WTC11 (cell line): Measurements from ENCODE around the gene MACF1.

Experiments used
- CBFB ChIP-seq: sonication (generic); formaldehyde crosslinking; IDR thresholded peaks from 2 replicates; pipeline ENCODE4 v1.8.1; 2022; ENCODE audit warnings: mild to moderate bottlenecking, low read depth, missing genetic modification reagents
- CREB1 ChIP-seq: sonication (generic); formaldehyde crosslinking; IDR thresholded peaks from 2 replicates; pipeline ENCODE4 v1.8.0; 2023; ENCODE audit warnings: mild to moderate bottlenecking, missing genetic modification reagents
- ELF4 ChIP-seq: sonication (generic); formaldehyde crosslinking; IDR thresholded peaks from 2 replicates; pipeline ENCODE4 v1.8.1; 2022; ENCODE audit warnings: low read depth, mild to moderate bottlenecking, moderate library complexity, missing genetic modification reagents
- MLX ChIP-seq: sonication (generic); formaldehyde crosslinking; IDR thresholded peaks from 2 replicates; pipeline ENCODE4 v1.8.1; 2023; ENCODE audit warnings: mild to moderate bottlenecking, missing genetic modification reagents, moderate library complexity
- MYBL2 ChIP-seq: sonication (generic); formaldehyde crosslinking; IDR thresholded peaks from 2 replicates; pipeline ENCODE4 v1.8.1; 2023; ENCODE audit warnings: mild to moderate bottlenecking, moderate library complexity, missing genetic modification reagents
- SP1 ChIP-seq: sonication (generic); formaldehyde crosslinking; conservative IDR thresholded peaks from 2 replicates; pipeline ENCODE4 v1.8.1; 2022; ENCODE audit warnings: missing genetic modification reagents
- ZBTB21 ChIP-seq: sonication (generic); formaldehyde crosslinking; IDR thresholded peaks from 2 replicates; pipeline ENCODE4 v1.8.1; 2023; ENCODE audit warnings: mild to moderate bottlenecking, missing genetic modification reagents, borderline replicate concordance
- TF ChIP-seq, protein P1 (sequence below): fragments of 200-600 bp; IDR thresholded peaks from 2 replicates; pipeline ENCODE4 v1.8.0; 2022; ENCODE audit warnings: antibody characterized with exemption
- TF ChIP-seq, protein P2 (sequence below): sonication (generic); formaldehyde crosslinking; IDR thresholded peaks from 2 replicates; pipeline ENCODE4 v1.8.1; 2023; ENCODE audit warnings: mild to moderate bottlenecking, missing genetic modification reagents
- TF ChIP-seq, protein P3 (sequence below): sonication (generic); formaldehyde crosslinking; IDR thresholded peaks from 2 replicates; pipeline ENCODE4 v1.8.1; 2022; ENCODE audit warnings: low read depth, mild to moderate bottlenecking, moderate library complexity, missing genetic modification reagents, borderline replicate concordance

GRCh38 chr1:39394059-39394458 is 189.6 kb downstream of the MACF1 start:
- TF ChIP-seq, protein P1, sequence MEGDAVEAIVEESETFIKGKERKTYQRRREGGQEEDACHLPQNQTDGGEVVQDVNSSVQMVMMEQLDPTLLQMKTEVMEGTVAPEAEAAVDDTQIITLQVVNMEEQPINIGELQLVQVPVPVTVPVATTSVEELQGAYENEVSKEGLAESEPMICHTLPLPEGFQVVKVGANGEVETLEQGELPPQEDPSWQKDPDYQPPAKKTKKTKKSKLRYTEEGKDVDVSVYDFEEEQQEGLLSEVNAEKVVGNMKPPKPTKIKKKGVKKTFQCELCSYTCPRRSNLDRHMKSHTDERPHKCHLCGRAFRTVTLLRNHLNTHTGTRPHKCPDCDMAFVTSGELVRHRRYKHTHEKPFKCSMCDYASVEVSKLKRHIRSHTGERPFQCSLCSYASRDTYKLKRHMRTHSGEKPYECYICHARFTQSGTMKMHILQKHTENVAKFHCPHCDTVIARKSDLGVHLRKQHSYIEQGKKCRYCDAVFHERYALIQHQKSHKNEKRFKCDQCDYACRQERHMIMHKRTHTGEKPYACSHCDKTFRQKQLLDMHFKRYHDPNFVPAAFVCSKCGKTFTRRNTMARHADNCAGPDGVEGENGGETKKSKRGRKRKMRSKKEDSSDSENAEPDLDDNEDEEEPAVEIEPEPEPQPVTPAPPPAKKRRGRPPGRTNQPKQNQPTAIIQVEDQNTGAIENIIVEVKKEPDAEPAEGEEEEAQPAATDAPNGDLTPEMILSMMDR, result no peak
- TF ChIP-seq ZBTB21 (CRISPR knock-in tag) (no peak), CREB1 (CRISPR knock-in tag) (no peak), ELF4 (no peak), MYBL2 (CRISPR knock-in tag) (no peak), SP1 (CRISPR knock-in tag) (no peak), CBFB (CRISPR knock-in tag) (no peak), MLX (CRISPR knock-in tag) (no peak)
- TF ChIP-seq, protein P2, sequence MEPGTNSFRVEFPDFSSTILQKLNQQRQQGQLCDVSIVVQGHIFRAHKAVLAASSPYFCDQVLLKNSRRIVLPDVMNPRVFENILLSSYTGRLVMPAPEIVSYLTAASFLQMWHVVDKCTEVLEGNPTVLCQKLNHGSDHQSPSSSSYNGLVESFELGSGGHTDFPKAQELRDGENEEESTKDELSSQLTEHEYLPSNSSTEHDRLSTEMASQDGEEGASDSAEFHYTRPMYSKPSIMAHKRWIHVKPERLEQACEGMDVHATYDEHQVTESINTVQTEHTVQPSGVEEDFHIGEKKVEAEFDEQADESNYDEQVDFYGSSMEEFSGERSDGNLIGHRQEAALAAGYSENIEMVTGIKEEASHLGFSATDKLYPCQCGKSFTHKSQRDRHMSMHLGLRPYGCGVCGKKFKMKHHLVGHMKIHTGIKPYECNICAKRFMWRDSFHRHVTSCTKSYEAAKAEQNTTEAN, result no peak
- TF ChIP-seq, protein P3, sequence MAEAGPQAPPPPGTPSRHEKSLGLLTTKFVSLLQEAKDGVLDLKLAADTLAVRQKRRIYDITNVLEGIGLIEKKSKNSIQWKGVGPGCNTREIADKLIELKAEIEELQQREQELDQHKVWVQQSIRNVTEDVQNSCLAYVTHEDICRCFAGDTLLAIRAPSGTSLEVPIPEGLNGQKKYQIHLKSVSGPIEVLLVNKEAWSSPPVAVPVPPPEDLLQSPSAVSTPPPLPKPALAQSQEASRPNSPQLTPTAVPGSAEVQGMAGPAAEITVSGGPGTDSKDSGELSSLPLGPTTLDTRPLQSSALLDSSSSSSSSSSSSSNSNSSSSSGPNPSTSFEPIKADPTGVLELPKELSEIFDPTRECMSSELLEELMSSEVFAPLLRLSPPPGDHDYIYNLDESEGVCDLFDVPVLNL, result no peak
